ENCODE results near the gene SEC22C.

- TF ChIP-seq POLR2A (IDR thresholded peaks at IDR 0.05; ENCODE audit: low read depth, low read length) (no peak), CTCF (conservative IDR thresholded peaks at IDR 0.05; ENCODE audit: low read depth, low read length) (no peak), CHD1 (IDR thresholded peaks at IDR 0.05; ENCODE audit: low read depth, low read length) (no peak), CEBPB (IDR thresholded peaks at IDR 0.05; ENCODE audit: low read depth, low read length) (no peak), RCOR1 (IDR thresholded peaks at IDR 0.05; ENCODE audit: insufficient replicate concordance, low read length) (no peak), NFE2L2 (IDR thresholded peaks at IDR 0.05; ENCODE audit: low read depth, low read length) (no peak), USF2 (IDR thresholded peaks at IDR 0.05; ENCODE audit: low read depth, low read length) (no peak)
Measured at GRCh38 chr3:42612217-42612616, 30.4 kb upstream of the SEC22C start.

Data from IMR-90 (cell line).